Effector CD8-positive, alpha-beta T cell (primary cell): ENCODE measurements around the gene CSMD2.
"Not testable (repeated sequence)": the region's sequence is repeated elsewhere in the genome, so short reads cannot be mapped to it uniquely, and the experiment has no call there.

Experiments
- DNase-seq: peaks from one replicate; lab custom pipeline; 2025; lab: John Stamatoyannopoulos, UW
- total RNA-seq, 4 experiments: gene quantifications; one replicate each; lab custom pipeline; 2026; lab: John Stamatoyannopoulos, UW

The CSMD2 gene
- total RNA-seq: 0 reads per million in 4 experiments

DNA sequence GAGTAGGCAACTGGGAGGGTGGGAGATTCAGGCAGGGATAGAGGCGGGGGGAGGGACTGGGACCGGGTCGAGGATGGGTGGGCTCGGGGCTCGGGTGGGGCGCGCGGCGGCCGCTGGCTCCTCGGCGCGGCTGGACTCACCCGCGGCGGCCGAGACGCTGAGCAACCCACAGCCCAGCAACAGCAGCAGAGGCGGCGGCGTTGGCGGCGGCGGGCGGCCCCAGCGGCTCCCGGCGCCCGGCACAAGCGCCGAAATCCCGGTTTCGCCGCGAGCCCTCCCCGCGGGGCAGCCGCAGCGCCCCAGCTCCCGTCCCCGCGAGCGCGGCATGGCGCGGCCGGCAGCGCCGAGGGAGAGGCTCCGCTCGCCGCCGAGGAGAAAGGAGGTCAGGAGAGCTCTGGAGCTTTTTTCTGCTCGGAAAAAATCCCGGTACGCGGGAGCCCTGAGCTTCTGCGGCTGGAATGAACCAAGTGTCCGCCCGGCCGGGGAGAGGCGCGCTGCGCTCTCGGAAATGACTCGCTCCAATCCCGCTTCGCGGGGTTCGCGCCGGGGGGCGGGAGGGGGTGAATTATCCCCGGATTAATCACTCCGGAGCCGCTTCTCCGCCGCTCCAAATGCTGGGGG lies at the start of gene CSMD2:
Gene CSMD2 (minus strand): TSS at position 460 of the 621 bp plus-strand sequence. CDS start 133 bp downstream, at position 327.
- no peak for DNase-seq

DNA sequence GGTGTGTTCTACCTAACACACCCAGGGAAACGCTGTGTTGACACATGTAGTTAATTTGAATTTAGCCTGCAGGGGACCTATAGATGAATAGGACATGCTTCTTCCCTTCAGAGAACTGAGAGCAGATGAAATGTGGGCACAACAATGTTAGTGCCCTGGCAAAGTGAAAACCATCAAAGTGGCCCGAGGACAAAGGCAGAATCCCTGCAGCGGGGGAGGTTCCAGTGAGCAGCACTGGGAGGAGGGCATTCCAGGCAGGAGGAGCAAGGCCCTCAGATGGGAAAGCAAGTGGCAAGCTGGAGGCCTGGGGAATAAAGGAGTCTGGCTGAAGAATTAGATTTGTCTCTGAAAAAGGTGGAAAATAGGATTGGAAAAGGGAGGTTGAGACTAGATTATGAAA lies 48.9 kb upstream of the CSMD2 start:
- no peak for DNase-seq

DNA sequence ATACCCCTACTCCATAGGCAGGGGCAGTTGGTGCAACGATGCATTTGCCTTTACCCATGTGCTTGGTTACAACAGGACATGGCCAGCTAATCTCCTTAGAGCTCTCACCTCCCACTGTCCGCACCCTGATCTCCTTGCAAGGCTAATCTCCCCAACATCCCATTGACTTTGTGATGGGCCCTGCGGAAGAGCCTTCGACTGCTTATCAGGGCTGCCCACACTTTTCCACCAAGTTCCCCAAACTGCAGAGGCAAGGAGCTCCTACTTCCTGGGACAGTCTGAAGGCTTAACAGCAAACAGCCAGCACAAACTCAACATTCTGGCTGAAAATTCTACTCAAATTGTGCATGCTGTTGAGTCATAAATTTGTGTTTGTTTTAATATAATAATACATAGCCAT lies 47.6 kb upstream of the CSMD2 start:
- no peak for DNase-seq

DNA sequence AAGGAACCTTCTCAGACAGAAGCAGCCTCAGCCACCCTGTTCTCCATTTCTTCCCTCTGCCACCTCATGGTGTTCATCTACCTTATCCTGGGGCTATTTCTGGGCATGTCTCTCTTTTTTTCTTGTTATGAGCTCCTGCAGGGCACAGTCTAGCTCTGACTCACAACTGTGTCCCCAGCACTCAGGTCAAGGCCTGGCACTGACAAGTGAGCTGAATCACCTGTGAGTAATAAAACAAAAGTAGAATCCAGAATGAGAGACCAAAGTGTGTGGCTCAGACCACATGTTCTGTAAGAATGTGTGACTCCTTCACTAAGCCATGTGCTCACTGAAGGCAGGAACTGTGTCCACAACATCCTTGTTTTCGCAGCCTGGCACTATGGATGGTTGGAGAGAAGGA lies 34.9 kb upstream of the CSMD2 start:
- no peak for DNase-seq

DNA sequence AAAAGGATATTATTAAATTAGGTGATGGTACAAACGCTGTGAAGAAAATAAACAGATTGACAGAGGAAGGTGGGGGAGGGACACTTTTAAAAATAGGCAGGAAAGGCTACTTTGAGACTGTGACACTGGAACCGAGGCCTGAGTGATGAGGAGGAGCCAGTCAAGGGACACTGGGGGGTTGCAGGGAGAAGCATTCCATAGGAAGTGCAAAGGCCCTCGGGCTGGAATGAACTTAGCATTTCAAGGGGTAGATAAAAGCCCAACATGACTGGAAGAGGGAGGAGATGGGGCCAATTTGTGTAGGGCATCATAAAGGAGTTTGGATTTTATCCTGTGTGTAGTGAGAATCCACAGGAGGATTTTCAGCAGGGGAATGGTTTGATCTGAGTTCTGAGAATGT lies 27.6 kb upstream of the CSMD2 start:
- no peak for DNase-seq

DNA sequence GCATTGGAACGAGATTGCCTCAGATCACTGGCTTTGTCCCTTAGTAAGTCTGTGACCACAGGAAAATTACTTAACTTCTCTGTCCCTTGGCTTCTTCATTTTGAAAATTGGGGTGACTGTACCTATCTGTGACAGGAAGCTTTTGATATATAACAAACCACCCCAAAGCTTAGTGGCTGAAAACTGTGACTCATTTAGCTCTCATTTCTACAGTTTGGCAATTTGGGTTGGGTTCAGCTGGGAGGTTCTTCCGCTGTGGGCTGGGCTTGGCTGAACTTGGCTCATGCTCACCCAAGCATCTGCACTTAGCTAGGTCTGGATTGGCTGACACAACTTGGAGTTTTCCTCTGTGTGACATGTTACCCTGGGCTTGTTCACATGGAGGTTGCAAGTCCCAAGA lies 25.7 kb upstream of the CSMD2 start:
- no peak for DNase-seq

- no peak for DNase-seq
Measured at GRCh38 chr1:34188985-34189384, 24.0 kb upstream of the CSMD2 start.

- no peak for DNase-seq
Measured at GRCh38 chr1:34188418-34188817, 23.4 kb upstream of the CSMD2 start.

DNA sequence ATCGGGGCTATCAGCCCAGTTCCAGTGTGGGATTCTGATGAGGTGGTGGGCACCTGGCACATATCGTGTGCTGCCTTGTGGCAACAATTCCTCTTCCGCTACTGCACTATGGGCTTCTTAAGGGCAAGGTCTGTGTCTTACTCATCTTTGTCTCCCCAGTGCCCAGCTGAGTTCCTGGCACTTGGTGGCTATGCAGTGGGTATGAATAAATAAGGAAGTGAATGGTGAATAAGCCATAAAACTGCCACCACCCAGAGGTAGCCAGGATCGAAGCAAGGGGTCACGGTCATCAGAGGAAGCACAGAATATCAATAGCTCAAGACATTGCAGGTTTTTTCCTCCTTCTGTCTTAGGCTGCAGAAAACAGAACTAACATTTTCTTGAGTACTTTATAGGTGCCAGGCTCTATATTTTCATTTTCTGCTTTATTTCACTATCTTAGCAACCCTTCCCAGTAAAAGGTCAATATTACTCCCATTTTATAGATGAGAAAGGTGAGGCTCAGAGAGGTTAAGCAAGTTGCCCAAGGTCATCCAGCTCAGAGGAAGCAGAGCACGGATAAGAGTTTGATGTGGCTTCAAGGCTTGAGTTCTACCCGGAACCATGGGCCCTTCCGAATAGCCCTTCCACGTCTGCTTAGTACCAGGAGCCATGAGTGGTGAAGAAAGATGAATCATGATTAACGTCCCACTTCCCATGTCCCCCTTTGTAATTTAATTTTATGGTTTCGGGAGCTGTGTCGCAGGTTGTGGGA lies 21.9 kb upstream of the CSMD2 start:
- no peak for DNase-seq

- DNase-seq: not testable (repeated sequence)
Measured at GRCh38 chr1:34183381-34183780, 18.4 kb upstream of the CSMD2 start.

DNA sequence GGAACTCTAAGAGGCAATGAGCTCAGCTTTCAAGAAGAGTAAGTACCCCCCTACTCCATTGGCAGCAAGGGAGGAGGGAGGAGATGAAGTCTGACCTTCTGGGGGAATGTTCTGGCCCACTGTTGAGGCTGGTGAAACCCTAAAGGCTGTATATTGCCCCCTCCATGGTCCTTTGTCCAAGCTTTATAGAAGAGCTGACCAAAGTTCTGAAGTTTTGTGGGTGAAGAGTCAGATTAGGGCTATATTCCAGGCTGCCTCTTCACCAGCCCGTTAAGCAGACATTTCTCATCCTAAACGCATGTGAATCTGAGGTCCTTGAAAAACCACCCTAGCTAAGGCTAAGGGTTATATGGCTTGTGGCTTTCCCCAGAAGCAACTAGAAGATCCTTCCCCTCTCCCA lies 13.0 kb upstream of the CSMD2 start:
- DNase-seq: no peak

DNA sequence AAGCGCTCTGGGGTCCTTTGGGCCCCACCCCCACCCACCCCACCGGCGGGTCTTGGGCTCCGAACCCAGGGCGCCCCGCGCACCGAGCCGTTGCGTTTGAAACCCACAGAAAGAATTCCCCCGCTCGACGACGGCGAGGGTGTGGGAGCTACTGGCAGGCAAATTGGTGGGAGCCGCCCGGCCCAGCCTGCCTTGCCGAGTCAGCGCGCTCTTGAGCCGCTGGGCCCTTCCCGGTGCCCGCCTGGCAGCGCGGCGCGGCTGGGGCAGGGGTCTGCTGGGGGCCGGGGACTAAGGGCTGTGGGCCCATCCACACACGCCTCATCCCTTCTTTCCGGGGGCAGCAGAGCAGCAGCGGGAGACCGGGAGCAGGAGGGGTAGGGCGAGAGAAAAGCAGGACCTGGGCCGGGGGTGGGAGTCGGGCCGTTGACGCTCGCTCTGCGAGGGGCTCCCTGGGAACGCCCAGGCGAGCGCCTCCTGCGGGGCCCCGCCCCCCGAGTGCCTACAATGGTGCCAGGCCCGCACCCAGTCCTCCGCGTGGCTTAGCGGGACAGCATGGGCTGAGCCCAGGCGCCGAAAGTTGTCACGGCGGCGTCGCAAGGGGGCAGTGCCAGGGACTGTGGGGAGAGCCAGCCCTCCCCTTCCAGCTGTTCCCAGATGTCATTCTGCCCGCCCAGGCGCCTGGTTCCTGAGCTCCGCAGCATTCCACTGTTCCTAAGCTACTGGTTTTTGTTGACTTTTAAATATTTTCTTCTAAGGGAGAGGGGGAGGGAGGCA lies 12.0 kb upstream of the CSMD2 start, which contains the start of gene C1orf94:
Gene C1orf94 (plus strand): TSS at position 78 of the 774 bp plus-strand sequence. CDS start 883 bp downstream, outside the sequence.
- DNase-seq: no peak

GRCh38 chr1:34175744-34176143 lies 10.7 kb upstream of the CSMD2 start:
- no peak for DNase-seq

- DNase-seq: no peak
Measured at GRCh38 chr1:34167389-34167788, 2.4 kb upstream of the CSMD2 start.

DNA sequence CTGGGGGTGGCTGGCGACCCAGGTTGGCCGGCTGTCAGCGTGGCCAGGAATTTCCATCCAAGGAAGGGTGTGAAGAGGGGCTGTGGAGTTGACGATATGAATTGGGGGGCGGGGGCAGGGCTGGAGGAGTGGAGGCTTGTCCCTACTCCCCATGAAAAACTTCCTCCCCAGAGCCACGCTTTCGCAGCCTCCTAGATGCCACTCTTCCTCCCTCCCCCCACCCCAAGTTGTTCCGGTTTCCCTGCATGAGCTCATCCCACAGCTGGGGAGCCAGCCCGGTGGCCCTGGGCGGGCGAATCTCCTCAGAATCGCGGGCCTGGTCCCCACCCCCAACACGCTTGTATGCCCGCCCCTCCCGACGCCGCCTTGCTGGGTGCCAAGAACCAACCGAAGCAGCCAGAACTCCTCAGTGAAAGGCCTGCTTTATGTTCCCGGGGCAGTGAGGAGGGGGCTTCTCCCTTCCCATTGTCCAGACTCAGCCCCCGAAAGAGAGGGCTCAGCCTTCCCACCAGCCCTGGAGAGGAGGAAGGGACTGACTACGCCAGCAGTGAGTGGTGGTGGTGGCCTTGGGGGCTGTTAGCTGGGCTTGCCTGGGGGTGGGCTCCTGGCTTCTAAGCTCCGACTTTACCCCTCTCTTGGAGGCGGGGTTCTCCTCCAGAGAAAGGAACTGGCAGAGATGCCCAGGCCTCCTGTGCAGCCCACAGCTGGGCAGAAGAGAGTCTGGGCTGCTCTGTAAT lies 1.8 kb upstream of the CSMD2 start:
- no peak for DNase-seq

DNA sequence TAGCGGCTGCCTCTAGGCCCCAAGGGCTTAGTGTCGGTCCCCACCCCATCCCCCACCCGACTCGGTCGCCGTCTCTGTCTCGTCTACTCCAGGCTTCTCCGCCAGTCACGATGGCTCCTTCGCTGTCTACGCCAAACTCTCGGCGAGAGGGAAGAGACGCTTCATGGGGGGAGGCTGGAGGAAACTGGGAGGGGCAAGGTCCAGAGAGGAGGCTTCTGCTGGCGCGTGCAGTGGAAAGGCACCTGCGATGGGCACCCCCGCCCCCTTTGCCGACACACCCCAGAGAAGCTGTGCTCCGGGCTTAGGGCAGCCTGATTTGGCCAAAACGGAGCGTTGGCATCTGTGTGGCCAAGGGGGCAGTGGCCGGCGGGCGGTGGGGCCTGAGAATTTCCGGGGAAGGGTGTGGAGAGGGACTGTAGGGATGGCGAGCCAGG lies 1.2 kb upstream of the CSMD2 start:
- no peak for DNase-seq

DNA sequence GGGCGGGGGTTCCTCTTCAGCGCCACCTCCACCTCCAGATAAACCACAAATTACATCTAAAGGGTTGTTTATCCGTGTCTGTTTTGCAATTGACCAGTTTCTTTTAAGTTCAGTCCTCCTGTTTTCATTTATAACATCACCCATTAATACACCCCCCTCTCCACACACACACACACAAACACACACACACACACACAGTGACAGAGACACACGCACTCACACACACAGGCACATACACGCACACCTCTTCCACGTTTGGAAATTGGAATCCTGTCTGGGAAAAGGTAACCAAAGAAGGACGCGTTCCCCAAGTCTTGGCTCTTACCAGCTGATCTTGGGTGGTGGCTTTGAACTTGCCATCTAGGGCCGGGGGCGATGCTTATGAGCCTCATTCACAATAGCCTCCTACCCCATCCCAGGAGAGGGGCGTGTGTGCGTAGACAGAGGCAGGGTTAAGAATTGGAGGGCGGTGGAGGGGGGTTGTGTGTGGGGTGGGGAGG lies 442 bp upstream of the CSMD2 start:
- no peak for DNase-seq

GRCh38 chr1:34163792-34164731 lies 968 bp downstream of the CSMD2 start:
- DNase-seq: no peak

- DNase-seq: no peak
Measured at GRCh38 chr1:34162852-34163766, 1.9 kb downstream of the CSMD2 start.
